ENCODE results near the gene NLGN3. TPM values are rescaled to one million over a fixed set of nuclear protein-coding genes. Genes with fewer than 3 reads are reported as not detected.

The NLGN3 gene
- total and polyA plus RNA-seq, 2 experiments from 2014 or later, result 6.4 to 10.2 TPM

GRCh38 chrX:71143508-71143907 is 1.1 kb upstream of the NLGN3 start:
- DNase-seq (ENCODE audit: low read depth in 1 of 2, low spot score in 1 of 2), result peak in 1 of 2 donors; percentile 58
- Histone ChIP-seq H3K4me1 (ENCODE audit: low read depth) (peaks cover 10% of the 10 kb centered on the region), H3K4me3 (no peak overlapping the region), H3K27ac (no peak overlapping the region), H3K27me3 (no peaks in the 10 kb centered on the region), H3K36me3 (no peaks in the 10 kb centered on the region), H3K9me3 (ENCODE audit: low read depth) (no peaks in the 10 kb centered on the region)
- TF ChIP-seq CTCF (IDR thresholded peaks at IDR 0.05; ENCODE audit: low read depth, low read length), result no peak

- H3K4me1 ChIP-seq (ENCODE audit: low read depth), result peaks cover 10% of the 10 kb centered on the region
- H3K9me3 ChIP-seq (ENCODE audit: low read depth), result no peaks in the 10 kb centered on the region
- no peaks in the 10 kb centered on the region for H3K36me3 ChIP-seq
- DNase-seq (ENCODE audit: low read depth in 1 of 2, low spot score in 1 of 2), result no peak
- no peak for TF ChIP-seq CTCF (IDR thresholded peaks at IDR 0.05; ENCODE audit: low read depth, low read length)
- H3K4me3 ChIP-seq, result no peak overlapping the region
- peak overlapping the region; percentile 40 for H3K27ac ChIP-seq
- no peaks in the 10 kb centered on the region for H3K27me3 ChIP-seq
Measured at GRCh38 chrX:71147496-71148277, 3.0 kb downstream of the NLGN3 start.

- TF ChIP-seq CTCF (IDR thresholded peaks at IDR 0.05; ENCODE audit: low read depth, low read length), result no peak
- H3K4me3 ChIP-seq, result no peak overlapping the region
- H3K27ac ChIP-seq, result no peak overlapping the region
- H3K36me3 ChIP-seq, result no peaks in the 10 kb centered on the region
- H3K9me3 ChIP-seq (ENCODE audit: low read depth), result no peaks in the 10 kb centered on the region
- H3K27me3 ChIP-seq, result no peaks in the 10 kb centered on the region
- no peak for DNase-seq (ENCODE audit: low read depth in 1 of 2, low spot score in 1 of 2)
- H3K4me1 ChIP-seq (ENCODE audit: low read depth), result peaks cover 10% of the 10 kb centered on the region
Measured at GRCh38 chrX:71148278-71148663, 3.6 kb downstream of the NLGN3 start.

GRCh38 chrX:71151366-71151765 is 6.7 kb downstream of the NLGN3 start:
- H3K27me3 ChIP-seq, result no peaks in the 10 kb centered on the region
- H3K4me1 ChIP-seq (ENCODE audit: low read depth), result peaks cover 8% of the 10 kb centered on the region
- no peak for DNase-seq (ENCODE audit: low read depth in 1 of 2, low spot score in 1 of 2)
- H3K27ac ChIP-seq, result no peak overlapping the region
- TF ChIP-seq CTCF (IDR thresholded peaks at IDR 0.05; ENCODE audit: low read depth, low read length), result no peak
- no peaks in the 10 kb centered on the region for H3K9me3 ChIP-seq (ENCODE audit: low read depth)
- H3K4me3 ChIP-seq, result no peak overlapping the region
- no peaks in the 10 kb centered on the region for H3K36me3 ChIP-seq

GRCh38 chrX:71154196-71154595 is 9.6 kb downstream of the NLGN3 start:
- H3K27ac ChIP-seq, result no peak overlapping the region
- no peak for DNase-seq (ENCODE audit: low read depth in 1 of 2, low spot score in 1 of 2)
- TF ChIP-seq CTCF (IDR thresholded peaks at IDR 0.05; ENCODE audit: low read depth, low read length), result no peak
- no peaks in the 10 kb centered on the region for H3K4me1 ChIP-seq (ENCODE audit: low read depth)
- no peaks in the 10 kb centered on the region for H3K9me3 ChIP-seq (ENCODE audit: low read depth)
- H3K36me3 ChIP-seq, result no peaks in the 10 kb centered on the region
- H3K4me3 ChIP-seq, result no peak overlapping the region
- no peaks in the 10 kb centered on the region for H3K27me3 ChIP-seq
